GM12864 (cell line): ENCODE measurements around the gene KRTAP2-1.
"Not testable (repeated sequence)": the region's sequence is repeated elsewhere in the genome, so short reads cannot be mapped to it uniquely, and the experiment has no call there.

Experiments used
- DNase-seq: peaks from one replicate; pipeline ENCODE4 v3.0.0-alpha.2; 2011; ENCODE audit warnings: low read depth
- H3K4me3 ChIP-seq: 2 replicates; pipeline ENCODE4 v1.5.1; 2011; ENCODE audit warnings: mild to moderate bottlenecking, low read depth, low read length, control low read depth
- TF ChIP-seq, protein P1 (sequence below): IDR thresholded peaks from 2 replicates; pipeline ENCODE4 v1.5.1; 2011; ENCODE audit warnings: low read depth, mild to moderate bottlenecking, moderate library complexity, low read length, control low read depth, inconsistent platforms; ENCODE audit errors: missing control alignments

The KRTAP2-1 gene, protein sequence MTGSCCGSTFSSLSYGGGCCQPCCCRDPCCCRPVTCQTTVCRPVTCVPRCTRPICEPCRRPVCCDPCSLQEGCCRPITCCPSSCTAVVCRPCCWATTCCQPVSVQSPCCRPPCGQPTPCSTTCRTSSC

DNA sequence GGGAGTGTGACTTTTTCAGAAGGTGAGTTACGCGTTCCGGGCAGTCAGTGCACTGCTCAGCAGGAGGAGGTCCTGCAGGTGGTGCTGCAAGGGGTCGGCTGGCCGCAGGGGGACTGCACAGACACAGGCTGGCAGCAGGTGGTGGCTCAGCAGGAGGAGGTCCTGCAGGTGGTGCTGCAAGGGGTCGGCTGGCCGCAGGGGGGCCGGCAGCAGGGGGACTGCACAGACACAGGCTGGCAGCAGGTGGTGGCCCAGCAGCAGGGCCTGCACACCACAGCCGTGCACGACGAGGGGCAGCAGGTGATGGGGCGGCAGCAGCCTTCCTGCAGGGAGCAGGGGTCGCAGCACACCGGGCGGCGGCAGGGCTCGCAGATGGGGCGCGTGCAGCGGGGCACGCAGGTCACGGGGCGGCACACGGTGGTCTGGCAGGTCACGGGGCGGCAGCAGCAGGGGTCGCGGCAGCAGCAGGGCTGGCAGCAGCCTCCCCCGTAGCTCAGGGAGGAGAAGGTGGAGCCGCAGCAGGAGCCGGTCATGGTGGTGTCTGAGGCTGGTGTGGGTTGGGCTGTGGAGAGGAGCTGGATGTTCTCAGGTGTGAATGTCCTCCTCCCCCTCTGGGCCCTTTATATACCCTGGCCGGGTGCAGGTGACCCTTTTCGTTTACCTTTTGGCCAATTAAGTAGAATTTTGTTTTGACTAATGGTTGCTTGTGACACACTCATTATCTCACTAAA, at the start of gene KRTAP2-1:
Gene KRTAP2-1, minus strand, starts transcription at position 582 of the 731 bp plus-strand sequence. Its CDS starts 49 bp downstream, at position 533.
- DNase-seq, H3K4me3 ChIP-seq: not testable (repeated sequence)

DNA sequence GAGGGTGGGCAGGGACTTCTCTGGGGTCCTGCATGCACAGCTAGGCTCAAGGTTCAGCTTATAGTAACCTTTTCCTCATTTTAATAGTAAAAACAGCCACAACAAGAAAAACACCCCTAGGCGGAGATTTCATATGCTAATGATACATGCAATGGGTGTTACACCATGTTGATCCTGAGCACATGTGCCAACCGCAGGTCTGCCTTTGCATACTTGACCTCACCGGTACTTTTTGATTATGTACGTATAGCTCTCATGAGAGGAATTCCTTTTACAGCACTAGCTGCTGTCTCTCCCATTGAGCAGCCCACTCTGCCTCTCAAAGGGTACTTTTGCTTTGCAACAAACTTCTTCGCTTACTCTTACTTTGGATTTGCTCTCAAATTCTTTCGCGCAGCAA, 48.9 kb upstream of the KRTAP2-1 start:
- no peak for DNase-seq
- no peak overlapping the region for H3K4me3 ChIP-seq
- TF ChIP-seq, protein P1, sequence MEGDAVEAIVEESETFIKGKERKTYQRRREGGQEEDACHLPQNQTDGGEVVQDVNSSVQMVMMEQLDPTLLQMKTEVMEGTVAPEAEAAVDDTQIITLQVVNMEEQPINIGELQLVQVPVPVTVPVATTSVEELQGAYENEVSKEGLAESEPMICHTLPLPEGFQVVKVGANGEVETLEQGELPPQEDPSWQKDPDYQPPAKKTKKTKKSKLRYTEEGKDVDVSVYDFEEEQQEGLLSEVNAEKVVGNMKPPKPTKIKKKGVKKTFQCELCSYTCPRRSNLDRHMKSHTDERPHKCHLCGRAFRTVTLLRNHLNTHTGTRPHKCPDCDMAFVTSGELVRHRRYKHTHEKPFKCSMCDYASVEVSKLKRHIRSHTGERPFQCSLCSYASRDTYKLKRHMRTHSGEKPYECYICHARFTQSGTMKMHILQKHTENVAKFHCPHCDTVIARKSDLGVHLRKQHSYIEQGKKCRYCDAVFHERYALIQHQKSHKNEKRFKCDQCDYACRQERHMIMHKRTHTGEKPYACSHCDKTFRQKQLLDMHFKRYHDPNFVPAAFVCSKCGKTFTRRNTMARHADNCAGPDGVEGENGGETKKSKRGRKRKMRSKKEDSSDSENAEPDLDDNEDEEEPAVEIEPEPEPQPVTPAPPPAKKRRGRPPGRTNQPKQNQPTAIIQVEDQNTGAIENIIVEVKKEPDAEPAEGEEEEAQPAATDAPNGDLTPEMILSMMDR = no peak

DNA sequence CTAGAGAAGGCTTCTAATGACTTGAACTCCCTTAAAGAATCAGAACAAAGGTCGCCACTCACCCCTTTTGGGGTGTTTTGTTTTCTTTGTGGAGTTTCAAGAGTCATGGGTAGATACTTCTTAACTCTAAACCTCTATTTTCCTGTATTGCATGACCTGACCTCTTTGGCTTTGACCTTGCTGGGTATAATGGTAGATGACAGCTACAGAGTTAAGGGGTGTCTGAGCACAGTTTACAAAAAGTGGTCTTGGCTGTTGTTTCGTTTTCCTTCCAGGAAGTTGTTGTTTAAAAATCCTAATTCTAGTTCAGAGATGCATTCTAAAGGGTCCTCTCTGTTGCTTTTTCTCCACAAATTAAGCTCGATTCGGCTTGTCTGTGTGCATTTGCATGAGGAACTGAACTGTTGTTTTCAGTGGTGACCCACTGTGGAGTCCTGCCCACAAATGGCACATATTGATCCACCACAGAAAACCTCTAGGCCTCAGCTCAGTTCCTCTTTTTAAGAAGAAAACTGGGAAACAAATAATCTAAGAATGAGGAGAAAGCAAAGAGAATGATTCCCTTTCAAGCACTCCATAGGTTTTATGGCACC, 41.7 kb upstream of the KRTAP2-1 start:
- not testable (repeated sequence) for DNase-seq, H3K4me3 ChIP-seq

DNA sequence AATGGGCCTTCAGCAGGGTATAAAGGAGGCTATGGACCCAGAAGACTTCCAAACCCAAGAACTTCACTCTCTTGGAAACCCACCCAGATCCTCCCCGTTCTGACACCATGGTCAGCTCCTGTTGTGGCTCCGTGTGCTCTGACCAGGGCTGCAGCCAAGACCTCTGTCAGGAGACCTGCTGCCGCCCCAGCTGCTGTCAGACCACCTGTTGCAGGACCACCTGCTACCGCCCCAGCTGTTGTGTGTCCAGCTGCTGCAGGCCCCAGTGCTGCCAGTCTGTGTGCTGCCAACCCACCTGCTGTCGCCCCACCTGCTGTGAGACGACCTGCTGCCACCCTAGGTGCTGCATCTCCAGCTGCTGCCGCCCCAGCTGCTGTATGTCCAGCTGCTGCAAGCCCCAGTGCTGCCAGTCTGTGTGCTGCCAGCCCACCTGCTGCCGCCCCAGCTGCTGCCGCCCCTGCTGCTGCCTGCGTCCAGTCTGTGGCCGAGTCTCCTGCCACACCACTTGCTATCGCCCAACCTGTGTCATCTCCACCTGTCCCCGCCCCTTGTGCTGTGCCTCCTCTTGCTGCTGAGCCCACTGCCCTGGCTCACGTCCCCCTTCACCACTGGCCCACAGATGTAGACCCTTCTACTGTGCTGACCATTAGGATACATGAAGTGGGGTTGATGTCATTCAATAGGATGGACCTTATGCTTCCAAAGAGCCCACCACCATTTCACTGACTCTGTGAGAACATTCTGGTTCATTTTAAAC, 37.2 kb upstream of the KRTAP2-1 start, which contains the start of gene KRTAP4-7:
Gene KRTAP4-7, plus strand, starts transcription at position 51 of the 757 bp plus-strand sequence. Its CDS starts 57 bp downstream, at position 108.
- H3K4me3 ChIP-seq, DNase-seq: not testable (repeated sequence)

DNA sequence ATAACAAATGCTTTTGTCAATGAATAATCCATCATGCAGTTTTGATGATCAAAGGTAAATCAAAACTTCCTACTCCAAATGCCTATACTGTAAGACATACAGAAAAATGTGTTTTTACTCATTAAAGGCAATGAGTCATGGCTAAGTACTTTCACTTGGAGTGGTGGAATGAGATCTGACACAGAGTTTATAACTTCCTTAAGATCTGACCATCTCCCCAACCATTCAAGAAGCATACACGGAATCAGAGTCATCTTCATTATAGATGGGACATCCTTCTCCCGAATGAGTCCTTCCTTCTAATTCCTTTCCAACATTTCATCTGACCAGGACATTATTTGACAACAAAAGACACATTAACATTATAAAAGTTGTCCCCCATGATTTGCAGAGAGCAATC, 36.3 kb upstream of the KRTAP2-1 start:
- not testable (repeated sequence) for H3K4me3 ChIP-seq, DNase-seq

DNA sequence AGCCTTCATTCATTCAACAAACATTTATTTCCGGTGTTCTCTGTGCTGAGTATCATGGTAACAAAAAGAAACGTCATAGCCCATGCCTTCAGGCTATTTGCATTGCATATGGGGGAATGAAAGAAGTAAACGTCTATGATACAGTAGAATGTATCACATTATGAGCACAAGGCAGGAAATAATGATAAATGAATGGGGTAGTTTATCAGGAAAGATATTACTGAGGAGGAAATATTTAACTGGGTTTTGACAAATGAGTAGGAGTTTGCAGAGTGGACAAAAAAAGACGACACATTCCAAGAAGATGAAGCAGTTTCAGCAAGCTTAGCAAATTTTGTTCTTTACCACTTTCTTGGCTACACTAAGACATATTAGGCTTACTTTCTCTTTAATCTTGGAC, 35.5 kb upstream of the KRTAP2-1 start:
- DNase-seq = no peak
- no peak overlapping the region for H3K4me3 ChIP-seq
- TF ChIP-seq, protein P1 = no peak

DNA sequence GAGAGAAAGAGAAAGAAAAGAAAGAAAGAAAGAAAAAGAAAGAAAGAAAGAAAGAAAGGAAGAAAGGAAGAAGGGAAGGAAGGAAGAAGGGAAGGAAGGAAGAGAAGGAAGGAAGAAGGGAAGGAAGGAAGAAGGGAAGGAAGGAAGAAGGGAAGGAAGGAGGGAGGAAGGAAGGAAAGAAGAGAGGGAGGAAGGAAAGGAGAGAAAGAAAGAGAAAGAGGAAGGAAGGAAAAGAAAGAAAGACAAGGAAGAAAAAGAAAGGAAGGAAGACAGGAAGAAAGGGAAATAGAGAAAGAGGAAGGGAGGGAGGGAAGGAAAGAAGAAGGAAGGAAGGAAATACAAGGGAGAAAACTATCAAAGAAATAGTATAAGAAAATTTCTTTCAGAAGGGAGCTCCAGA, 29.7 kb upstream of the KRTAP2-1 start:
- TF ChIP-seq, protein P1 = no peak
- DNase-seq = no peak
- H3K4me3 ChIP-seq = no peak overlapping the region

DNA sequence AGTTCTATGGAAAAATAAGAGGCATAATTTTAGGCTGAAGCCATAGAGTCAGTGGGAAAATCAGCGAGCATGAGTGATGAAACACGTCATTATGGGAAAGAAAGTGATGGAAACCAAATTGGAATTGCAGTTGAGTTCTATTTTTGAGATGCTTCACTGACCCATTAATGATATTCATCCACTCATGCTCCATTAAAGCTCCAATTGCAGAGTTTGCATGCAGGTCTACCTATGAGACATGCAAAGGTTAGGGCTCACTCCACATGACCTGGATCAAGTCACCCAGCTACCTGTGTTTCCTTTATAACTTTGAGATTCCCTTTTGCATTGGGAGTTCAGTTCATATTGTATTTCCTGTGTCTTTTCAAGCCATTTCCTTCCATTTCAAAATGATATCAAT, 26.6 kb upstream of the KRTAP2-1 start:
- no peak for DNase-seq
- TF ChIP-seq, protein P1 = no peak
- H3K4me3 ChIP-seq = no peak overlapping the region
